ENCODE measurements around the gene CCDC6.
"Not testable (repeated sequence)": the region's sequence is repeated elsewhere in the genome, so short reads cannot be mapped to it uniquely, and the experiment has no call there.

Gene CCDC6

DNA sequence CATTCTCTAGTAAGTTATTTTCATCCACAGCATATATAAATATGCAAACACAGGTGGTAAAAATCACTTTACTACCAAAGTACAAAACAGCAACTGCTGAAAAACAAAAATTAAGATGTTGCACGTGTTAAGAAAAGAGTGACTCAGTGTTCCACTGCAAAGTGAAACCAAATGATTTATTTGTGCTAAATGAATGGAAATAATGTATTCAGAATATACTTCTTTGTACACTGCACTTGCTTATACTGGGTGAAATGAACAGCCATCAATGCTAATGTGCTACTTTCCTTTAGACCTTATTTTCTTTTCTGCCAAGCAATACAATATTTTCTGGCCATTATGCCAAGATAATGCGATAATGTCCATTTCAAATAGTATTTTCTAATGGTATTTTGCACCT is 114.8 kb downstream of the CCDC6 start:
- Histone ChIP-seq H3K36me3 (ENCODE audit: control insufficient read depth, insufficient read depth, low read length) (peaks cover 50% of the 10 kb centered on the region), H3K4me3 (ENCODE audit: low read depth, low read length) (no peak overlapping the region), H3K4me1 (ENCODE audit: control insufficient read depth, insufficient read depth, low read length) (no peaks in the 10 kb centered on the region), H3K27me3 (ENCODE audit: control insufficient read depth, insufficient read depth, low read length) (no peaks in the 10 kb centered on the region), H3K9me3 (ENCODE audit: control insufficient read depth, insufficient read depth, low read depth, low read length) (no peaks in the 10 kb centered on the region), H3K27ac (ENCODE audit: low read depth, low read length) (no peak overlapping the region), H3K9ac (ENCODE audit: low read length) (no peak overlapping the region)

- peaks cover 46% of the 10 kb centered on the region for H3K36me3 ChIP-seq (ENCODE audit: control insufficient read depth, insufficient read depth, low read length)
- not testable (repeated sequence) for H3K4me1 ChIP-seq (ENCODE audit: control insufficient read depth, insufficient read depth, low read length); H3K4me3 ChIP-seq (ENCODE audit: low read depth, low read length); H3K9ac ChIP-seq (ENCODE audit: low read length); H3K27ac ChIP-seq (ENCODE audit: low read depth, low read length); H3K9me3 ChIP-seq (ENCODE audit: control insufficient read depth, insufficient read depth, low read depth, low read length); H3K27me3 ChIP-seq (ENCODE audit: control insufficient read depth, insufficient read depth, low read length)
Measured at GRCh38 chr10:59790080-59790479, 116.3 kb downstream of the CCDC6 start.

GRCh38 chr10:59788914-59789313 is 117.4 kb downstream of the CCDC6 start:
- not testable (repeated sequence) for H3K4me1 ChIP-seq (ENCODE audit: control insufficient read depth, insufficient read depth, low read length); H3K4me3 ChIP-seq (ENCODE audit: low read depth, low read length); H3K9ac ChIP-seq (ENCODE audit: low read length); H3K27me3 ChIP-seq (ENCODE audit: control insufficient read depth, insufficient read depth, low read length); H3K27ac ChIP-seq (ENCODE audit: low read depth, low read length); H3K9me3 ChIP-seq (ENCODE audit: control insufficient read depth, insufficient read depth, low read depth, low read length)
- H3K36me3 ChIP-seq (ENCODE audit: control insufficient read depth, insufficient read depth, low read length): peaks cover 34% of the 10 kb centered on the region

GRCh38 chr10:59787032-59787431 is 119.3 kb downstream of the CCDC6 start:
- not testable (repeated sequence) for H3K27ac ChIP-seq (ENCODE audit: low read depth, low read length); H3K4me3 ChIP-seq (ENCODE audit: low read depth, low read length); H3K4me1 ChIP-seq (ENCODE audit: control insufficient read depth, insufficient read depth, low read length); H3K9me3 ChIP-seq (ENCODE audit: control insufficient read depth, insufficient read depth, low read depth, low read length); H3K27me3 ChIP-seq (ENCODE audit: control insufficient read depth, insufficient read depth, low read length); H3K9ac ChIP-seq (ENCODE audit: low read length)
- peaks cover 19% of the 10 kb centered on the region for H3K36me3 ChIP-seq (ENCODE audit: control insufficient read depth, insufficient read depth, low read length)

DNA sequence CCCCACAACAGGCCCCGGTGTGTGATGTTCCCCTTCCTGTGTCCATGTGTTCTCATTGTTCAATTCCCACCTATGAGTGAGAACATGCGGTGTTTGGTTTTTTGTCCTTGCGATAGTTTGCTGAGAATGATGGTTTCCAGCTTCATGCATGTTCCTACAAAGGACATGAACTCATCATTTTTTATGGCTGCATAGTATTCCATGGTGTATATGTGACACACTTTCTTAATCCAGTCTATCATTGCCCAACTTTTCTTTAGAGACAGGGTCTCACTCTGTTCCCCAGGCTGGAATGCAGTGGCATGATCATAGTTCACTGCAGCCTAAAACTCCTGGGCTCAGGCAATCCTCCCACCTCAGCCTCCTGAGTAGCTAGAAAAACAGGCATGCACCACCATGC is 120.9 kb downstream of the CCDC6 start:
- not testable (repeated sequence) for H3K27me3 ChIP-seq (ENCODE audit: control insufficient read depth, insufficient read depth, low read length); H3K9me3 ChIP-seq (ENCODE audit: control insufficient read depth, insufficient read depth, low read depth, low read length); H3K4me1 ChIP-seq (ENCODE audit: control insufficient read depth, insufficient read depth, low read length); H3K4me3 ChIP-seq (ENCODE audit: low read depth, low read length); H3K27ac ChIP-seq (ENCODE audit: low read depth, low read length); H3K36me3 ChIP-seq (ENCODE audit: control insufficient read depth, insufficient read depth, low read length); H3K9ac ChIP-seq (ENCODE audit: low read length)

DNA sequence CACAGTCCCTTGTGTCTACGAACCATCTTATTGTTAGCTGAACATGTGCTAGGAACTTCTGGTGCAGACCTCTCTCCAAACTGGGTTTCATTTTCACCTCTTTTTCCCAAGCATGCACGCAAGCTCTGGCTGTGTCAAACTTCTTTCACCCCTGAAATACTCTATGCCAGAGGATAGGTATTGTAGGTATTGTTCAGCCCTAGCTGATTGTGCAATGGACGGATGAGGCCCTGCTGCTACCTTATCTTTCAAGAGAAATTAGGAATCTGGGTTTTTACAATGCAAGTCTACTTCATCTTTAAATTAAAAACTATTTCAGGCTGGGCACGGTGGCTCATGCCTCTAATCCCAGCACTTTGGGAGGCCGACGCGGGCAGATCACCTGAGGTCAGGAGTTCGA is 124.8 kb downstream of the CCDC6 start:
- H3K27ac ChIP-seq (ENCODE audit: low read depth, low read length): no peak overlapping the region
- no peak overlapping the region for H3K9ac ChIP-seq (ENCODE audit: low read length)
- no peak overlapping the region for H3K4me3 ChIP-seq (ENCODE audit: low read depth, low read length)
- no peaks in the 10 kb centered on the region for H3K4me1 ChIP-seq (ENCODE audit: control insufficient read depth, insufficient read depth, low read length)
- H3K27me3 ChIP-seq (ENCODE audit: control insufficient read depth, insufficient read depth, low read length): no peaks in the 10 kb centered on the region
- no peaks in the 10 kb centered on the region for H3K36me3 ChIP-seq (ENCODE audit: control insufficient read depth, insufficient read depth, low read length)
- peaks cover 14% of the 10 kb centered on the region for H3K9me3 ChIP-seq (ENCODE audit: control insufficient read depth, insufficient read depth, low read depth, low read length)

DNA sequence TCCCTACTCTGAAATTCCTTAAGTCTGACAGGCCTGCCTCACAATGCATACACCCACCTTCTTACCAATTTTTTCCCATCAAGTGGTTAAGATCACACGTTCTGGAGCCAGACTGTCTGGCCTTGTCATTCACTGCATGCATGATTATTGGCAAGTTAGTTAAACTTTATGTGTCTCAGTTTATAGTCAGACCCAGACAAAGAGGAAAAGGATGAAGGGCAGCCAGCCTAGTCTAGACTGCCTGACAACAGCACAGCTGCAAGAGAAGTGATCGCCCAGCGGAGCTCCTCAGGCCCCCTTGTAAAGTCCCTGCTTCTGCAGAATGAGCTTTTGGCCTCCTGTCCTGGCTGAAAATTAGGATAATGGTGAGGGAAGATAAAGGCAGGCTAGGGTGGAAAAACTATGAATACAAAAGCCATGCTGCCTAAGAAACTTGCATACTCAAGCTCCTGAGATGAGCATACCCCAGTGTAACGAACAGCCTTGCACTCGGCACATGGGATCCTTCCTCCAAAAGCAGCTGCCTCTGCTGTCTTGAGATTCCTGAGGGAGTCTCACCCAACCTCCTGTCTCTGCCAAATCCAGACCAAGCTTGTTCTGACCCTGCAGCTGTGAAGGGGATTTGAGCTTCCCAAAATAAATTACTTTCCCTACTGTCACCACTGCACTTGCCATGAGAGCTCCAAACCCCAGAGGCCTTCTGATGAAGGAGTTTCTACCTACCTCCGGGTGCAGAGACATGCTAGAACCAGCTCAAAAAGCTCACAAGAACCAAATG is 126.4 kb downstream of the CCDC6 start:
- Histone ChIP-seq H3K27ac (ENCODE audit: low read depth, low read length) (no peak overlapping the region), H3K27me3 (ENCODE audit: control insufficient read depth, insufficient read depth, low read length) (no peaks in the 10 kb centered on the region), H3K9ac (ENCODE audit: low read length) (no peak overlapping the region), H3K4me1 (ENCODE audit: control insufficient read depth, insufficient read depth, low read length) (no peaks in the 10 kb centered on the region), H3K36me3 (ENCODE audit: control insufficient read depth, insufficient read depth, low read length) (no peaks in the 10 kb centered on the region), H3K9me3 (ENCODE audit: control insufficient read depth, insufficient read depth, low read depth, low read length) (peaks cover 27% of the 10 kb centered on the region), H3K4me3 (ENCODE audit: low read depth, low read length) (no peak overlapping the region)

DNA sequence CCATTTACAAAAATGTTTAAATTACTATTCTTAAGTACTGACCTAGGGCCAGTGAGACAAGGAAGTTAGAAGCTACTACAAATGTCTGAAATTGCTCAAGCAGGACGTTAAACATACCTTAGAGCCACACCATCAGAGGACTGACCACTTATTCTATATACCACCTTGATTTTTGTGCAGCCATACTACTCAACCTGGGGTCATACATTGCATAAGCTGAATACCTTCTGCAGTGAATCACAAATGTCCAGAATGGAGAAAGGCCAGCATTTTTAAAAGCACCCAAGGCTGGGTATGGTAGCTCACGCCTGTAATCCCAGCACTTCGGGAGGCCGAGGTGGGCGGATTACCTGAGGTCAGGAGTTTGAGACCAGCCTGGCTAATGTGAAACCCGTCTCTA is 131.9 kb downstream of the CCDC6 start:
- no peaks in the 10 kb centered on the region for H3K36me3 ChIP-seq (ENCODE audit: control insufficient read depth, insufficient read depth, low read length)
- H3K4me3 ChIP-seq (ENCODE audit: low read depth, low read length): no peak overlapping the region
- H3K4me1 ChIP-seq (ENCODE audit: control insufficient read depth, insufficient read depth, low read length): no peaks in the 10 kb centered on the region
- H3K9ac ChIP-seq (ENCODE audit: low read length): no peak overlapping the region
- H3K27me3 ChIP-seq (ENCODE audit: control insufficient read depth, insufficient read depth, low read length): no peaks in the 10 kb centered on the region
- H3K9me3 ChIP-seq (ENCODE audit: control insufficient read depth, insufficient read depth, low read depth, low read length): peaks cover 63% of the 10 kb centered on the region
- H3K27ac ChIP-seq (ENCODE audit: low read depth, low read length): no peak overlapping the region

GRCh38 chr10:59773088-59773487 is 133.3 kb downstream of the CCDC6 start:
- Histone ChIP-seq H3K9me3 (ENCODE audit: control insufficient read depth, insufficient read depth, low read depth, low read length) (peaks cover 60% of the 10 kb centered on the region), H3K27me3 (ENCODE audit: control insufficient read depth, insufficient read depth, low read length) (no peaks in the 10 kb centered on the region), H3K4me3 (ENCODE audit: low read depth, low read length) (no peak overlapping the region), H3K36me3 (ENCODE audit: control insufficient read depth, insufficient read depth, low read length) (no peaks in the 10 kb centered on the region), H3K4me1 (ENCODE audit: control insufficient read depth, insufficient read depth, low read length) (no peaks in the 10 kb centered on the region), H3K9ac (ENCODE audit: low read length) (no peak overlapping the region), H3K27ac (ENCODE audit: low read depth, low read length) (no peak overlapping the region)

GRCh38 chr10:59771162-59771807 is 135.1 kb downstream of the CCDC6 start:
- Histone ChIP-seq H3K9me3 (ENCODE audit: control insufficient read depth, insufficient read depth, low read depth, low read length) (peaks cover 48% of the 10 kb centered on the region), H3K4me1 (ENCODE audit: control insufficient read depth, insufficient read depth, low read length) (no peaks in the 10 kb centered on the region), H3K36me3 (ENCODE audit: control insufficient read depth, insufficient read depth, low read length) (no peaks in the 10 kb centered on the region), H3K27ac (ENCODE audit: low read depth, low read length) (no peak overlapping the region), H3K4me3 (ENCODE audit: low read depth, low read length) (no peak overlapping the region), H3K9ac (ENCODE audit: low read length) (no peak overlapping the region), H3K27me3 (ENCODE audit: control insufficient read depth, insufficient read depth, low read length) (no peaks in the 10 kb centered on the region)

GRCh38 chr10:59770689-59771088 is 135.7 kb downstream of the CCDC6 start:
- no peaks in the 10 kb centered on the region for H3K36me3 ChIP-seq (ENCODE audit: control insufficient read depth, insufficient read depth, low read length)

More at GRCh38 chr10:59770689-59771088, 135.7 kb downstream of the CCDC6 start:
- Histone ChIP-seq H3K9me3 (ENCODE audit: control insufficient read depth, insufficient read depth, low read depth, low read length) (peaks cover 42% of the 10 kb centered on the region), H3K27ac (ENCODE audit: low read depth, low read length) (no peak overlapping the region), H3K4me1 (ENCODE audit: control insufficient read depth, insufficient read depth, low read length) (no peaks in the 10 kb centered on the region), H3K9ac (ENCODE audit: low read length) (no peak overlapping the region), H3K27me3 (ENCODE audit: control insufficient read depth, insufficient read depth, low read length) (no peaks in the 10 kb centered on the region), H3K4me3 (ENCODE audit: low read depth, low read length) (no peak overlapping the region)
